Left hindlimb (tissue), 1 donor: ENCODE data around the gene PATJ.

Experiments
- DNase-seq: peaks from one replicate; pipeline ENCODE4 v3.0.0-alpha.2; 2018

Gene PATJ

DNA sequence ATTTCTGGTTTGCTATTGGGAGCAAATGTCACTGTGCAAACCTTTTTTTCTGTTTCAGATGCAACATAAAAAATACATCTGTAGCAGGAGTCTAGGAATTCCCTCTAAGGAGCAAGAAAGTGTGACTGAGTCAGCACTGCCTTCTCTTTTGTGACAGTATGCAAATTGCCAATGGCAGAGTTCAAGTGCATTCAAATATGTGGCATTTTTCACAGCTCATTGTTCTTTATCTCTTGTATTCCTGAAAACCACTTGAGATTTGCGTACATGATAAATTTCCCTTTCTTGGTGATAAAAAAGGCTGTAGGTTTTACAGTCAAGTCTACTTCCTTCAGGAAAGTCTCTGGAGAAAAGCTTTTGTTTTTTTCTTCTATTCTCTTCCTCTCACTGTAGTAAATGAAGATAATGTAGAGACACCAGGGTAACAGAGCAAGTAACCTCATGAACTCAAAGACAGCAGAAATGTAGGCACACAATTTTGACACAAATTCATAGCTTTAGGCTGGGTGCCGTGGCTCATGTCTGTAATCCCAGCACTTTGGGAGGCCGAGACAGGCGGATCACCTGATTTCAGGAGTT lies 322.6 kb downstream of the PATJ start:
- DNase-seq, result no peak

DNA sequence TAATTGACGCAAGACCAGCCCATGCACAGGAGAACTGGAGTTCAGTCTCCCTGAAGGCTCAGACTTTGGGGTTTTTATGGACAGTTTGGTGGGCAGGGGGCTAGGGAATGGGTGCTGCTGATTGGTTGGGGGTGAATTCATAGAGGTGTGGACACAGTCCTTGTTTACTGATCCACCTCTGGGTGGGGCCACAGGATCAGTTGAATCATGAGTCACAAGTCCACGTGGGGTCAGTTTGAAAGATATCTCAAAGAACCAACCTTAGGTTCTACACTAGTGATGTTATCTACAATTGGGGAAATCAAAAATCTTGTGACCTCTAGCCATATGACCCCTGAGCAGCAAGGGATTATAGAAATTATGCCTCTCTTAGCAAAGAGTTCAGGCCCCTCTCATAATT lies 324.4 kb downstream of the PATJ start:
- no peak for DNase-seq

DNA sequence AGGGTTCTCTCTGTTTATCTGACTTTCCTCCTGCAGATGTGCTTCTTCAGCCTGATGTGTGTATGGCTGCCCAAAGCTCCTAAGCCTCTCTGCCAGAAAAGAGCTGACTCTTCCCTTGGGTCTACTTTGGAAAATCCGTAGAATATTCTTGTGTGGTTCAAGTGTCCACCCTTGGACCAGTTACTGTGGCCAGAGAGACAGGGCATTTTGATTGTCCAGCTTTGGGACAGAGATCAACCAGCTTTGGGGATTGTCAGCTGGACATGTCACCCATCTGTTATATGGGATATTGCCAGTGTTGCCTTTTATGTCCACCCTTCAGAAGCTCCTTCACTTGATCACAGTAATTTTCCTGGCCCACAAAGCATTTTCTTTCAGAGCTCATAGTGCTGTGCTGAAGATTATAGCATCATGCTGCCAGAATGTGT lies 326.1 kb downstream of the PATJ start:
- no peak for DNase-seq

DNA sequence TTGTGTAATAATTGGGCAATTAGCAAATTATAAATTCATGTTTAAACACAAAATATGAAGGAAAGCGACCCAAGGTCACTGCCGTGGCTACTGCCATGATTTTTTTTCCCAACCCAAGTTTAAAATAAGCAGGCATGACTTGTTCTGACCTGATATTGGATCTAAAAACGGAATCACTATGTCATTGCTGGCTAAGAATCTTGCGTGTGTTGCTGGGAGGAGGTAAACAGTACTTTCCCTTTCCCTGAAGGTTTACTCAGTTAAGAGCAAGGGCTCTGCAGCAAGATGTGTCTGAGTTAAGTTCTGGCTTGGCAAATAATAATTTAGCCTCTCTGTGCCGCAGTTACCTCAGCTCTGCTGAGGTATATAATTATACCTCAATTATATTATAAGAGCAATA lies 326.7 kb downstream of the PATJ start:
- DNase-seq, result peak; percentile 51

DNA sequence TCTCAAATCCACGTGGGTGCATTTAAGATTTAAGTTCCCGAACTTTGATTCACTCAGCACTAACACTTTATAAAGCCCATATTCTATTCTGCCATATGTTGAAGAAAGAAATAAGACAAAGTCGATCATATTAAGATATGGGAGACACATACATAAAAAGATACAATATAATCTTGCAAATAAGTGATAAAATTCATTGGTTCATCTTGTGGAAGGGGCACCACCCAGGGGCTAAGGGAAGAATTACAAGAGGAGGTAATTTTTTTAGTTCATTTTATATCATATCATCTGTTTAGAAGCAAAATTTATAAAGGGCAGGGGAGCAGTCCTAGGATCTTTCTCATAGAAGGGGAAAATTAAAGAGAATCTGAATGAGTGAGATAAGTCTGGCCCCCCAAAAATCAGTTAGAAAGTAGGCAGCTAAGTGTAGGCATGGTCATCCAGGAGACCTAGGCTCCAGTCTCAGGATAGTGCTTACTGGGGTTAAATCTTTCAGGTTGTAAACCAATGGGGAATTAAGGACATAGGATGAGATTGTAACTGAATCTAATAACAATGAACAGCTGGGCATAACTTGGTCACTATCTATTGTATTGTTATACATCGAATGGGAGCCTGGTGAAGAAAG lies 328.2 kb downstream of the PATJ start:
- DNase-seq, result no peak

DNA sequence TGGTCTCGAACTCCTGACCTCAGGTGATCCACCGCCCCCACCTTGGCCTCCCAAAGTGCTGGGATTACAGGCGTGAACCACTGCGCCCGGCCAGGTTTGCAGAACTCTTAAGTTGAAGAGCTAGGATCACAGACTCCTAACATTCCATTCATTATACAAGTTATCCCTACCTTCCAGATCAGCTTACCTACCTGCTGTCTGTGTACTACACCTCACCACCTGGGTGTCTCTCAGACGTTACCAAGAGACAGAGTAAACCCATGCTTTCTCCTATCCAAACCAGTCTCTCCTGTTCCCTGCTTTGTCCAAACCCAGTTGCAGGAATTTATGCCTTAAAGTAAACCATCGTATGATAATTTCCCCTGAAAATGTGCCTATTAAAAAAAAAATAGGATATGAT lies 329.4 kb downstream of the PATJ start:
- no peak for DNase-seq

DNA sequence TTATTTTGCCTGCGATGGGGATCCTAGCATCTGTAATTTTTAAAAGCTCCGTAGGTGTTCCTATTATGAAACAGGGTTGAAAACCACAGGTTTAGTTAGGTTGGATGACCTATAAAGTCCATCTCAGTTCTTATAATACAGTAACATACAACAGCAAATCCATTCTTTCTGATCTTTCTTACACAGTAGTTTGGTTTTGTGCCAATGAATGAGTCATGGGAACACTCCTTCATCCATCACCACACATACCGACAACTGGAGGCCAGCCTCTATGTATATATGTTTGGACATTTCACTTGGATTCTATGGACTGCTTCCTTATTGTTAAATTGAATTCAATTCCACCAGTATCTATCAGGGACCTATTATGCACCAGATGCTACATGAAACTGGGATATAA lies 334.0 kb downstream of the PATJ start:
- DNase-seq, result no peak

DNA sequence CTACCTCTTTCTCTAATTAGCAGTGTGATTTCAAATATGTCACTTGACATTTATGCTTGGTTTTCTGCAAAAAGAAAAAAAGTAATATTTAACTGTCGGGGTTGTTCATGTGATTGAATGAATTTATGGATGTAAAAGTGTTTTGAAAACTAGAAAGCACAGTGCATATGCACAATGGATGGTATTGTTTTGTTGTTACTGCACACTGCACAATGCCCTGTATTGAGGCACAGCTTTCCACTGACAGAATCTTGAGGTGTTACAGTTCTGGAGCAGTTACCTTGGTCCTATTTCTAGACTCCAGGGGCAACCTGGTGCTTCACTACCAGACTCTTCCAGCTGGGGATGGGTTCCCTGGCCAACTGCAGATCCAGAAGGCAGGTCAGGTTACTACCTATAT lies 335.5 kb downstream of the PATJ start:
- no peak for DNase-seq

DNA sequence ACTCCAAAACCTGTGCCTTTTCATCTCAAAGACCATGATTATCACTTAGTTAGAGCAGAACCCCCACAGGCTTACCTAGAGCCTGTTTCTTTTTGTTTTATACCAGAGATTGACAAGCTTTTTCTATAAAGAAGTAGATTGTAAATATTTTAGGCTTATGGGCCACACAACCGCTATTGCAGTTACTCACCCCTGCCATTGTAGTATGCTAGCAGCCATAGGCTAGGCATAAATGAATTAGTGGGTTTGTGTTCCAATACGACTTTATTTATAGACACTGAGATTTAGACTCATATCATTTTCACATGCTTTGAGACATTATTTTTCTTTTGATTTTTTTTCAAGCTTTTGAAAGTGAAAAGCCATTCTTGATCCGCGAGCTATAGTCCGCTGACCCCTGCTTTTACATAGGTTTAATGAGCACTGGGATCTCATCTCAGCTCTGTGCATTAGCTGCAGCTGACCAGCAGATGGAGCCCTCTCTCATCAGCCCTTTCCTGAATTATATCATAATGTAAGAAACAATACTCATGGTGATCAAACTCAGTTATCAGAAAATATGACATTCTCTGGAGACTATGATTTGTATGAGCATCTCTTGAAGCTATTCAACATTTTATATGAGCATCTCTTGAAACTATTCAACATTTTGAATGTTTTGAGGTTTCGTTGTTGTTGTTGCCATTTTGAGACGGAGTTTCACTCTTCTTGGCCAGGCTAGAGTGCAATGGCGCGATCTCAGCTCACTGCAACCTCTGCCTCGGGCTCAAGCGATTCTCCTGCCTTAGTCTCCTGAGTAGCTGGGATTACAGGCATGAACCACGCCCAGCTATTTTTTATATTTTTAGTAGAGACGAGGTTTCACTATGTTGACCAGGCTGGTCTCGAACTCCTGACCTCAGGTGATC lies 340.4 kb downstream of the PATJ start:
- no peak for DNase-seq

DNA sequence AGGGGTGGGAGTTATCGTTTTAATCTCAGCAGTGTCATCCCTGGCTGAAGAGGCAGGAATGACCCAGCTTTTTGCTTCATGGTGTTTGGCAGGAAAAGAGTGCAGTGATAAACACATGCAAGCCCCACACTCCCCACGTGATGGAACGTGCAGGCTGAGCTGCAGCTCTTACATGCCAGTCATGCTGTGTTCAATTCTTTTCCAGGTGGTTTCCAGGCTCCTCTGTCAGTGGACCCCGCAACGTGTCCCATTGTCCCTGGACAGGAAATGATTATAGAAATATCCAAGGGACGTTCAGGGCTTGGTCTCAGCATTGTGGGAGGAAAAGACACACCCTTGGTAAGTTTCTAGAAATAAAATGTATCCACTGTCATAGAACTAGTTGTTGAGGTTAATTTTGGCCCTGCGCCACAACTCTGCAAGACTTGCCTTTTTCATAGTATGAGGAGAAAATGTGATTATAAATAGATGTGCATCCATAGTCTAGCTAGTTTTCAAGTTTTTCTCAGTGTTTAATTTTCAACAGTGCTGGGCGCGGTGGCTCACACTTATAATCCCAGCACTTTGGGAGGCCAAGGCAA lies 342.1 kb downstream of the PATJ start:
- no peak for DNase-seq

DNA sequence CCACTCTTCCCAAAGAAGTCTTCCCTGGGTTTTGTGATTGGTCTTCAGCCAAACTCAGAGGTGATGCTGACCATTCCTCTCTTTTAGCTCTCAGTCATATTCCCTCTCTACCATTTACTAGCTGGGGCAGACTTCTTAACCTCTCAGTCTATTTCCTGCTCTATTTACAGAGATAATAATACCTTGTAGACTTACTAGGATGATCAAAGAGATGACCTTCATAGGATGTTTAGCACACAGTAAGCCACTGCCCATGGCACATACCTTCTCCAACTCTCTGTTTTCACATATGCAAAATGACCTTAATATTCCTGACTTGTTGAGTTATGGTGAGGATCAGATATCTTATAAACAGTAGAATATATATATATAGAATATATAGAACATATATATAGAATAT lies 346.2 kb downstream of the PATJ start:
- no peak for DNase-seq

DNA sequence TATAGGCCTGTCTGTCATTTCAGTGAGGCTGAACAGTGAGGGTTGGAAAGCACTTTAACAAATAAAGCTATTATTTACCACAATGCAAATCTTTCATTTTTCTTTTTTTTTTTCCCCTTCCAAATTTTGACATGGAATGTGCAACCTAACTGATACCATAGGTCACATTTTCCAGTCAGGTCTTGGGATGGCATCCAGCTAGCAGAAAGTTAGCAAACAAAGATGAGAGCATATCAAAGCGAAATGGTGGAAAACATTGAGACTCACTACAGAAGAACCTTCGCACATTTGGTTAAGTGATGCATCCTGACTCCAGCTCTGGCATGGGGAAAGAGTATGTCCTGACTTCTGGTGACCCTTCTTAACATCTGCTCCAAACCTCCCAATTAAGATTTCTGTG lies 347.3 kb downstream of the PATJ start:
- no peak for DNase-seq

DNA sequence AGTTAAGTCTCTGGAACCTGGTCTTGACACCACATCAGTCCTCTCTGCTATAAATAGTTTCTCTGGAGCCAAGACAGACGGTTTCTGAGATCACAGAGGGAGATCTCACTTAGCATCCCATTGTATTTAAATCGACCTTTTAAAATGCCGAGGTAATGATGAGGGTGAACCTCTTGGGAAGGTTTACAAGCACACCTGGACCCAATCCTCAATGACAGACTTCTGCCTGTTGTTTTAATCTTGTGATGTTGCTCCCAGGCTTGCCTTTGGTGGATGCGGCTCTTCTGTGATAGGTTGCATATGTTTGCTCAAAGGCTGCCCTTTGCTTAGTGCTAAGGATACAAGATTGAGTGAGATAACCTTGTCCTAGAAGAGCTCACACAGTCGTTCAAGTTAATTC lies 347.7 kb downstream of the PATJ start:
- no peak for DNase-seq

DNA sequence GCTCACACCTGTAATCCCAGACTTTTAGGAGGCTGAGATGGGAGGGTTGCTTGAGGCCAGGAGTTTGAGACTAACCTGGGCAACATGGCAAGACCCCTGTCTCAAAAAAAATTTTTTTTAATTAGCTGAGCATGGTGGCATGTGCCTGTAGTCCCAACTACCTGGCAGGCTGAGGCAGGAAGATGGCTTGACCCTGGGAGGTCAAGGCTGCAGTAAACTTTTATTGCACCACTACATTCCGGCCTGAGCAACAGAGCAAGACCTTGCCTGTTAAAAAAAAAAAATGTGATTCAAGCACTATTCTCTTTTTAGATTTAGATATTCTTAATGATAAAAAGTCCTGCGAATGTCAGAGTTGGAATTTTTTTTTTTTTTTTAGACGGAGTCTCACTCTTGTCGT lies 349.8 kb downstream of the PATJ start:
- no peak for DNase-seq

DNA sequence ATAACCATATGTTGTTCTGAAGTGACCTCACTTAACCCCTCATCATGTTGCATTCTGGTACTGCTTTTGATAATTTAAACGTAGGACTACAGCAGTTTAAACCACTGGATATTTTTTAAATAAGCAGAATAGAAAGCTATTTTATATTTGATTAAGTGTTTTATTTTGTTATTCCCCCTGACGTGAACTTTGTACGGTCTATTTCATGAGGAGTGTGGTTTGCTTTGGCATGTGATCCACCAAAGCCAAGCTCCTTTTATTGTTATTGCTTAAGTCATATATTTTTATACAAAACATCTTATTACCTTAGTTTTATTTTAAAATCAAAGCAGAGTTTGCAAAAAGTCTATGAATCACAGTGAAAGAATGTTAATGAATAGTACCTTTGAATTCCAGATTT lies 351.0 kb downstream of the PATJ start:
- no peak for DNase-seq

DNA sequence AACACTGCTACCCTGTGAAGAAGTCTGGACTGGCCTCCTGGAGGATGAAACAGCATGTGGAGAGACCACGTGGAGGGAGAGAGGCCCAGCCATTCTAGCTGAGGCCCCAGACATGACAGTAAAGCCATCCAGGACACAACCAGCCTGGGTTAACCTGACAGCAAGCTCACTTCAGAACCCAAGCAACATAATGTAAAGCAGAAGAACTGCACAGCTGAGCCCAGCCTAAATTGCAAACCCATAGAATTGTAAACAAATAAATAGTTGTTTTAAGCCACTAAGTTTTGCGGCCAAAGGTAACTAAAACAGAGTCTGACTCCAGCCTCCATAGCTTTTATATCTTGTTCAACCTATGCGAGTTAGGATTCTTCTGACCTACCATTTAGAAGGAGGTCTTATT lies 355.2 kb downstream of the PATJ start:
- DNase-seq, result no peak

DNA sequence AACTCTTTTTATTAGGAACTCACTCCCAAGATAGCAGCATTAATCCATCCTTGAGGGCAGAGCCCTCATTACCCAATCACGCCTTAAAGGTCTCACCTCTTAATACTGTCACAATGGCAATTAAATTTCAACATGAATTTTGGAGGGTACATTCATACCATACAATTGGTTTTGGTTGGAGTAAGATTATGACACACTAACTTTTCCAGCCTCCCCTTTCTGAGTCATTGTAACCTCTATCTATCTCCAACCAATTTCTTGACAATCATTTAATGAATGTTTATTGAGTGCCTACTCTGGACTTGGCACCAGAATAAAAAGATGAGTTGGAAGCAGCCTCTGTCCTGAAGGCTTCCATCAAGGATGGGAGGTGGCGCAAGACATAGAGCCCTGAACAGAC lies 358.2 kb downstream of the PATJ start:
- DNase-seq, result no peak

DNA sequence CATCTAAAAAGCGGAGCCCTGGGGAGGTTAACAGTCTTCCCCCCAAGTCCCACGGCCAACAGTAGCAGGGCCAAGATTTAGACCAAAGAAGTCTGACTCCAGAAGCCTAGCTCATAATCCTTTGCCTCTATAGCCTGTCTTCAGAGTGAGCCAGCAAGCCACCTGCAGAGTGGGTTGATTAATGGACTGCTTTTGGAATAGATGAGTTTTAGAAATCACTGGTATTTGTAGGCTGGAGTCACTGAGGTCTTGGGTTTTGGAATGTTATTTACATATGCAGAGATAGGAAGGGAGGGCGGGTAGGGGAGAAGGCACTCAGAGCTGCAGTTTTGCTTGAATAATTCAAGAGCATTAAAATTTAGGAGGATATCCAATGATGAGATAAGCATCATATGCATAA lies 361.6 kb downstream of the PATJ start:
- no peak for DNase-seq

DNA sequence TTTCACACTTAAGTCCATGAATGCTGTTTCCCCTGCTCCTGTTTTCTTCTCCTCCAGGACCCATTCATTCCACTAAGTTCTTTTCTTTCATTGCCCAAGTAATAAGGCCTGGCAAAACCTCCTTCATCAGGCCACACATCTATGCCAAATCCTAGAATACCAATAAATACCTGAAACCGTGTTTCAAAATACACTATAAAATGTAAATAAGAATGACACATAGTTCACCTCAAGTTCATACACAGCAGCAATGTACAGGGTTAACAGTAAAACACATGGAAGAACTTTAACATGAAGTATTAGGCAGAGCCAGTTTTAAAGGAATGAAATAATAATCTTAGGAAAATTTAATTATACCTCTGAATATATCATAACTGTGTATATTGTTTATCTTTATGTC lies 365.6 kb downstream of the PATJ start:
- no peak for DNase-seq

DNA sequence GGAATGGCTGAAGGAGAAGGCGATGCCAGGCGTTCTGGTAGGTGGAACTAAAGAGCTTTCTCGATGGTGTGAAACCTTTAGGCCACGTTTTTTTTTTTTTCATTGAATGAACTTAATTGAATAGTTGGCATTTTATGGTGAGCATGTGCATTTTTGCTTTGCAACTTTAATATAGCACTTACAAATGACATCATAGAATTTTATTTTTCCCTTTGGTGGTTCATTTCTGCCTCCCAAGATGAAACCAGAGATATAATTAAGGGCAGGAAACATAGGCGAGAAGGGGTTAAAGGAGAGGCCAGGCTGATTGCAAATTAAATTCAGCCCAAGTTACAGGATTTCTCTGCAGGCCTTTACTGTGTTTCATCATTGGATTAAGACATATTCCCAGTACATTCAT lies 366.8 kb downstream of the PATJ start:
- DNase-seq, result no peak

DNA sequence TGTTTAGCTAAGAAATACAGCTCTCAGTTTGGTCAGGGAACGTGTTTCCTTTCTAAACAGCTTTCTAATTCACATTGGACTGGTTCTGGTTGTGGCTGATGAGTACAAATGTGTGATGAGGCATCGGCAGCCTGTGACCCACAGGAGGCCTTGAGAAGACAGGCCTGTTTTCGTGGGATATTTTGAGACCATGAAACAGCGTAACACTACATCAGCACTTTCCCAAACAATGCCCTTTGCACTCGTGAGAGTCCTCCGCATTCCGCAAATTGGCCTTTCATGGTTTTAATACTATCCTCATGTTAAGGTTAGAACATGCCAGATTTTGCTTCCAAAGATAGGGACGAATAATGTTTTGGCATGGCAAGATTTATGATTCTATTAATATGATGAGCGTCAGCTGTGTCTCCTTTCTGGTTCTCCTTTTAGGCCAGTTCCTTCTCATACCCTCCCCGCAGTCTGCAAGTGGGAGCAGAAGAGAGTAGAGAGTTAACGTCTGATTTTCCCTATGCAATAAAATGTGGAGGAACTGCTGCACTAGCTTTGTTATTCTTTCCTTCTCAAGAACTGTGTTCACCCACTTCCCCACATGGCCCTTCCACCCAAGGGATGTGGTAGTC lies 368.0 kb downstream of the PATJ start:
- no peak for DNase-seq

DNA sequence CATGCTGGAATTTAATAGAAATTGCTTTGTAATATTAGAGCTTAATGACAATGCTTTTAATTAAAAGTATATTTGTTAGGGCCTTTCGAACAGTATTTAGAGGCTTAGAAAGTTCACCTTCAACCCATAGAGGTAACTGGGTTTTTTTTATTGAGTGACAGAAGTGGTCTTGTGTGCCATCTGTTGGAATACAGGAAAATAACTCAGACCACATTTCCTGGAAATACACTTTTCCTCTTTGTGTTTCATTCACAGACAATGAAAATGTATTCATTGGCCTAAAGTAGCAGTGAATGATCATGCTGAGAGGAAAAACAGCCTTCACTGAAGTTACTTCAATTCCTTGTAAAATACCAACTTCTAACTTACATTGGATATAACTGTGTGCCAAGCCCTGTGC lies 368.8 kb downstream of the PATJ start:
- DNase-seq, result no peak

DNA sequence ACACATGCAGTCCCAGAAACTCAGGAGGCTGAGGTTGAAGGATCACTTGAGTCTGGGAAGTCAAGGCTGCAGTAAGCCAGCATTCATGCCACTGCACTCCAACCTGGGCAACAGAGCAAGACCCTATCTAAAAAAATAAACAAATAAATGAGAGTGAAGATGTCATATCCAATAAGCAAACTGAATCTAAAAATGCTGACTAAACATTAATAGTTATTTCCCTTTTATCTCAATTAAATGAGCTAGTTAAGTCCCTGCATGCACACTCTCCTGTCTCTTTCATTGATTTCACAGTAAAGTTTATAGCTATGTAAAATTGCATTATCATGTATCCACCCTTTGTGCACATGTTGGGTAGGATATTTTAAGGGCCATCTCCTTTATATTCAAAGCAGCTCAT lies 371.2 kb downstream of the PATJ start:
- no peak for DNase-seq
